Mesenchymal stem cell (in vitro differentiated cells and primary cell): ENCODE results near the gene PRR20G.
"Not testable (repeated sequence)": the region's sequence is repeated elsewhere in the genome, so short reads cannot be mapped to it uniquely, and the experiment has no call there.

Experiments
- DNase-seq: peaks from one replicate; pipeline ENCODE4 v3.0.0-alpha.2; 2013
- H2AFZ ChIP-seq: one replicate; pipeline ENCODE4 v1.6.1; 2013; ENCODE audit warnings: low read depth, mild to moderate bottlenecking, control low read depth, inconsistent platforms, low read length, moderate library complexity
- H2AK5ac ChIP-seq: 2 replicates; pipeline ENCODE4 v1.6.1; 2013; ENCODE audit warnings: low read length, moderate library complexity, mild to moderate bottlenecking, inconsistent platforms; ENCODE audit not compliant: severe bottlenecking
- H2BK120ac ChIP-seq: one replicate; pipeline ENCODE4 v1.6.1; 2013; ENCODE audit warnings: low read depth, mild to moderate bottlenecking, inconsistent platforms, low read length, moderate library complexity
- H2BK12ac ChIP-seq, 2 experiments: one replicate each; pipeline ENCODE4 v1.6.1; 2013; ENCODE audit warnings: inconsistent platforms in 2 of 2, low read length in 2 of 2, mild to moderate bottlenecking in 2 of 2, moderate library complexity in 2 of 2, control low read depth in 1 of 2
- H2BK15ac ChIP-seq: one replicate; pipeline ENCODE4 v1.6.1; 2013; ENCODE audit warnings: mild to moderate bottlenecking, low read depth, inconsistent platforms; ENCODE audit not compliant: poor library complexity, severe bottlenecking
- H2BK5ac ChIP-seq: 2 replicates; pipeline ENCODE4 v1.6.1; 2013; ENCODE audit warnings: low read depth, mild to moderate bottlenecking, low read length, control low read depth, inconsistent platforms; ENCODE audit not compliant: poor library complexity, severe bottlenecking
- H3K14ac ChIP-seq, 2 experiments: one replicate each; pipeline ENCODE4 v1.6.1; 2013; ENCODE audit warnings: inconsistent platforms in 2 of 2, low read length in 2 of 2, control low read depth in 1 of 2, mild to moderate bottlenecking in 1 of 2, moderate library complexity in 1 of 2
- H3K18ac ChIP-seq, 2 experiments: one replicate each; pipeline ENCODE4 v1.6.1; 2013; ENCODE audit warnings: inconsistent platforms in 2 of 2, low read length in 2 of 2, control low read depth in 1 of 2, low read depth in 1 of 2, mild to moderate bottlenecking in 1 of 2
- H3K23ac ChIP-seq, 2 experiments: one replicate each; pipeline ENCODE4 v1.6.1; 2013; ENCODE audit warnings: inconsistent platforms in 2 of 2, low read length in 2 of 2, mild to moderate bottlenecking in 2 of 2, moderate library complexity in 2 of 2, control low read depth in 1 of 2
- H3K27ac ChIP-seq: 2 replicates; pipeline ENCODE4 v1.5.1; 2013; ENCODE audit warnings: mild to moderate bottlenecking, moderate library complexity, low read length, control low read depth, inconsistent platforms; ENCODE audit not compliant: poor library complexity, severe bottlenecking
- H3K27me3 ChIP-seq, 2 experiments: 2 replicates each; pipeline versions ENCODE4 v1.6.1 to v1.7.0; 2013; ENCODE audit warnings: low read length in 2 of 2, mild to moderate bottlenecking in 2 of 2, moderate library complexity in 2 of 2, control low read depth in 1 of 2, inconsistent platforms in 1 of 2; ENCODE audit not compliant: control insufficient read depth in 1 of 2, insufficient read depth in 1 of 2
- H3K36me3 ChIP-seq, 2 experiments: 2 replicates each; pipeline versions ENCODE4 v1.6.1 to v1.7.0; 2013; ENCODE audit warnings: low read length in 2 of 2, control low read depth in 1 of 2, inconsistent platforms in 1 of 2, low read depth in 1 of 2, mild to moderate bottlenecking in 1 of 2; ENCODE audit not compliant: insufficient read depth in 2 of 2, control insufficient read depth in 1 of 2
- H3K4ac ChIP-seq, 2 experiments: one replicate each; pipeline ENCODE4 v1.6.1; 2013; ENCODE audit warnings: inconsistent platforms in 2 of 2, low read length in 2 of 2, mild to moderate bottlenecking in 2 of 2, moderate library complexity in 2 of 2, control low read depth in 1 of 2, low read depth in 1 of 2
- H3K4me1 ChIP-seq: 2 replicates; pipeline ENCODE4 v1.6.1; 2013; ENCODE audit warnings: low read depth, low read length, control low read depth; ENCODE audit not compliant: control insufficient read depth, insufficient read depth
- H3K4me2 ChIP-seq: 2 replicates; pipeline ENCODE4 v1.6.1; 2013; ENCODE audit warnings: low read length, mild to moderate bottlenecking, inconsistent platforms; ENCODE audit not compliant: poor library complexity, severe bottlenecking
- H3K4me3 ChIP-seq, 2 experiments: 2 replicates each; pipeline versions ENCODE4 v1.5.1 to v1.7.0; 2013; ENCODE audit warnings: low read length in 2 of 2, mild to moderate bottlenecking in 2 of 2, control low read depth in 1 of 2, low read depth in 1 of 2; ENCODE audit not compliant: insufficient read depth in 1 of 2
- H3K79me1 ChIP-seq: replicated peaks from 2 replicates; pipeline ENCODE4 v1.6.1; 2013; ENCODE audit warnings: mild to moderate bottlenecking, control low read depth, low read length, inconsistent platforms; ENCODE audit not compliant: poor library complexity, severe bottlenecking
- H3K9ac ChIP-seq: 2 replicates; pipeline ENCODE4 v1.7.0; 2013; ENCODE audit warnings: mild to moderate bottlenecking, low read length, moderate library complexity
- H3K9me3 ChIP-seq: 2 replicates; pipeline ENCODE4 v1.7.0; 2013; ENCODE audit warnings: mild to moderate bottlenecking, low read length; ENCODE audit not compliant: control insufficient read depth
- H4K8ac ChIP-seq: one replicate; pipeline ENCODE4 v1.6.1; 2013; ENCODE audit warnings: inconsistent platforms, mild to moderate bottlenecking, low read length, moderate library complexity
- H4K91ac ChIP-seq: one replicate; pipeline ENCODE4 v1.6.1; 2013; ENCODE audit warnings: mild to moderate bottlenecking, low read length, inconsistent platforms
- WGBS: methylation state at CpG from one replicate; pipeline ENCODE4 v1.1.7; 2013; ENCODE audit warnings: mixed read lengths; 5-methylcytosine and 5-hydroxymethylcytosine counted together

The PRR20G gene

DNA sequence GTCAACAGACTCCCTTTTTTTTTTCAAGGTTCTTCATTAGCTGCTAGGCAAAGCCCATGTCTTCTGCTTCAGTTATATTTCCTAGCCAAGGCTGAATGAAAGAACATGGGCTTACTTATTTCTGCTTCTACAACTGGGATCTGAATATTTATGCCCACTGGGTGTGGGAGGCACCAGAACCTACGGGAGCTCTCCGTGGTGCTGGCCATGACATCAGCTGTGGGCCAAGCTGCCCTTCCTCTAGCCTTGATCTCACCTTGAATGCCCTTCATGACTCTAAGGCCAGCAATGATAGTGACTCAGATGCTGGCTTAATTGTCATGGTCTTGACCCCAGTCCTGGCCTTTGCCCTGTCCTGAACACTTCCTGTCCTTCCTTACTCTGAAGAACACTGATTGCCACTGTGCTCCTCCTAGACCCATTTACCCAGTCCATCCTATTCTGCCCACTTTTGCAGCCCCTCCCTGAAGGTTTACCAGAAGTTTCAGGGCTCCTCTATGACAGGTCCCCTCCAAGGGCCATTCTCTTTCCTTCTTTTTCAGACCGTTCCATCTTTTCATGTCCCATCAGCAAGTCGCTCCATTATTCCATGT is 32.8 kb upstream of the PRR20G start:
- no peak overlapping the region for H4K8ac ChIP-seq
- H4K91ac ChIP-seq: no peak overlapping the region
- no peak overlapping the region for H2BK12ac ChIP-seq
- H3K4me1 ChIP-seq: no peaks in the 10 kb centered on the region
- H3K14ac ChIP-seq: no peak overlapping the region
- no peak overlapping the region for H2AK5ac ChIP-seq
- H3K79me1 ChIP-seq: no peaks in the 10 kb centered on the region
- no peak overlapping the region for H3K4ac ChIP-seq
- H2BK120ac ChIP-seq: no peak overlapping the region
- no peak overlapping the region for H2BK15ac ChIP-seq
- no peak overlapping the region for H3K27ac ChIP-seq
- no peak overlapping the region for H2AFZ ChIP-seq
- no peak overlapping the region for H2BK5ac ChIP-seq
- 63% methylated on average over 4 of the region's 4 CpGs for WGBS
- no peak overlapping the region for H3K23ac ChIP-seq
- H3K27me3 ChIP-seq: peaks cover 0 to 48% of the 10 kb centered on the region in 2 experiments
- H3K9ac ChIP-seq: no peak overlapping the region
- no peak overlapping the region for H3K4me3 ChIP-seq
- no peak for DNase-seq
- no peaks in the 10 kb centered on the region for H3K9me3 ChIP-seq
- no peaks in the 10 kb centered on the region for H3K36me3 ChIP-seq
- H3K4me2 ChIP-seq: no peak overlapping the region
- H3K18ac ChIP-seq: no peak overlapping the region

DNA sequence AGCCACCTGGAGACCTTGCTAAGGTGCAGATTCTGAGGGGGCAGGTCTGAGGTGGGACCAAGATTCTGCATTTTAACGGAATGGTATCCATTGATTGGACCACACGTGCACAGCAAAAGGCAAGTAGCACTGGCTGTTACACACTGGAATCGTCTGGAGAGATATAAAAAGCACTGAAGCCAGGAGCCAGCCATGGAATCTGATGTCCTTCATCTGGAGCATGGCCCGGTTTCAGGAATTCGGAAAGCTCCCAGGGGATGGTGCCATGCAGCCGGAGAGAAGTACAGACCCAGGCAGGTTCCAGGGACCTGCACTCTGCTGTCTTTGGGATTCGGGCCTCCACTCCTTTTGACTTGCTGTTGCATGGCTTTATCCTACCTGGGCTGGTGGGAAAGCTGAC is 28.8 kb upstream of the PRR20G start:
- no peak for DNase-seq
- Histone ChIP-seq H3K9me3 (no peaks in the 10 kb centered on the region), H2BK5ac (no peak overlapping the region), H3K4me3 (no peak overlapping the region), H3K14ac (no peak overlapping the region), H3K4me2 (no peak overlapping the region), H3K9ac (no peak overlapping the region), H2BK120ac (no peak overlapping the region), H4K8ac (no peak overlapping the region), H2AK5ac (no peak overlapping the region), H3K27ac (no peak overlapping the region), H3K36me3 (no peaks in the 10 kb centered on the region), H2BK12ac (no peak overlapping the region), H3K18ac (no peak overlapping the region), H3K23ac (no peak overlapping the region), H2AFZ (no peak overlapping the region), H3K4me1 (no peaks in the 10 kb centered on the region), H2BK15ac (no peak overlapping the region), H3K27me3 (peaks cover 0 to 28% of the 10 kb centered on the region in 2 experiments), H3K79me1 (no peaks in the 10 kb centered on the region), H4K91ac (no peak overlapping the region), H3K4ac (no peak overlapping the region)
- 73% methylated on average over 7 of the region's 7 CpGs for WGBS

DNA sequence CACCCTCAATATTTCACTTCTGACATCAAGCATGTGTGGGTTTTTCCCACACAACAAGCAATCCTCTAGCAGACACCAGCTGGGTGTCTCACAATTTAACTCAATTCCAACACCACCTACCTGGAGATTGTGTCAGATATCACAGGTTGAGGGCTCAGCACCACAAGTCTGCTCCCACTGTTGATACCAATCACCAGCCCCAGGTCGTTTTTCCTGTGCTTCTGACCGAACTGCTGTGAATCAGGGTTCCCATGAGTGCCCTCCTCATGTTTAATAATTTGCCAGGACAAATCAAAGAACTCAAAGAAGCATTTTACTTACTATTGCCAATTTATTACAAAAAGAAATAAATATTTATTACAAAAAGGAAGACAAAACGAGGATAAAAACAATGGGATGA is 25.0 kb upstream of the PRR20G start:
- Histone ChIP-seq H2BK5ac (no peak overlapping the region), H2AK5ac (no peak overlapping the region), H3K9ac (no peak overlapping the region), H3K36me3 (no peaks in the 10 kb centered on the region), H3K79me1 (no peaks in the 10 kb centered on the region), H3K4me3 (no peak overlapping the region), H2BK120ac (no peak overlapping the region), H3K23ac (no peak overlapping the region), H3K27ac (no peak overlapping the region), H3K4me2 (no peak overlapping the region), H2BK12ac (no peak overlapping the region), H3K27me3 (peaks cover 0 to 22% of the 10 kb centered on the region in 2 experiments), H4K8ac (no peak overlapping the region), H2BK15ac (no peak overlapping the region), H3K4ac (no peak overlapping the region), H2AFZ (no peak overlapping the region), H3K14ac (no peak overlapping the region), H3K9me3 (no peaks in the 10 kb centered on the region), H3K4me1 (no peaks in the 10 kb centered on the region), H4K91ac (no peak overlapping the region), H3K18ac (no peak overlapping the region)
- 0% methylated on average over 2 of the region's 3 CpGs for WGBS
- DNase-seq: no peak

DNA sequence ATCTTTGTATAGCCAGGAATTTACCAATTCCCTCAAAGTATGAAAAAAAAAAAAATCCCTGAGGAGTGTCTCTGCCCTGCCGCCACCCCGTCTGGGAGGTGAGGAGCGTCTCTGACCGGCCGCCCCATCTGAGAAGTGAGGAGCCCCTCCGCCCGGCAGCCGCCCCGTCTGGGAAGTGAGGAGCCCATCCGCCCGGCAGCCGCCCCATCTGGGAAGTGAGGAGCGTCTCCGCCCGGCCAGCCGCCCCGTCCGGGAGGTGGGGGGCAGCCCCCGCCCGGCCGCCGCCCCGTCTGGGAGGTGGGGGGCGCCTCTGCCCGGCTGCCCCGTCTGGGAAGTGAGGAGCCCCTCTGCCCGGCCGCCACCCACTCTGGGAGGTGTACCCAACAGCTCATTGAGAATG is 21.0 kb upstream of the PRR20G start:
- H2BK12ac ChIP-seq, H3K14ac ChIP-seq, H2BK120ac ChIP-seq, H3K36me3 ChIP-seq, H3K79me1 ChIP-seq, H2AFZ ChIP-seq, H3K4me1 ChIP-seq, DNase-seq, H3K4me2 ChIP-seq, H2AK5ac ChIP-seq, H3K27ac ChIP-seq, H2BK5ac ChIP-seq, H3K4ac ChIP-seq, H3K9ac ChIP-seq, H3K9me3 ChIP-seq, H3K4me3 ChIP-seq, H3K18ac ChIP-seq, H4K8ac ChIP-seq, H2BK15ac ChIP-seq, H4K91ac ChIP-seq, H3K23ac ChIP-seq: not testable (repeated sequence)
- WGBS: 93% methylated on average over 24 of the region's 28 CpGs
- peaks cover 7 to 34% of the 10 kb centered on the region in 2 experiments for H3K27me3 ChIP-seq
